ENCODE data around the gene MEF2B.
A peak's percentile ranks its signal among the peaks of the same experiment; 100 is the strongest.
"Not testable (repeated sequence)": the region's sequence is repeated elsewhere in the genome, so short reads cannot be mapped to it uniquely, and the experiment has no call there.

Gene MEF2B

DNA sequence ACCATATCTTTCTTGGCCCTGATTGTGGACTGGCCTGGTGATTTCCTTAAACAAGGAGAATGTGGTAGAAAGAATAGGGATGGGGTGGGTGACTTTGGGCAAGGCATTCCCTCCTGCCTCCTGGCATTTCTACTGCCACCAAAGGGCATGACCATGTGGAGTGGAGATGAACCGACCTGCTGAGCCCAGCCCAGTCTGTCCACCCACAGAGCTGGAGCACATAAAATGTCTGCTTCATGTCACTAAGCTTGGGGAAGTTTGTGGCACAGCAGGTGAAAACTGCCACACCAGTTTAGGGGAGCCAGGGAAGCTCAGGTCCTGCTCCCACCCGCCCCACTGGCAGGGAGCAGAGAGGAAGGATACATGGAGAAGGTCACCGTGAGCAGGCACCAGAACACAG, 38.1 kb downstream of the MEF2B start:
- no peak overlapping the region for H3K4me3 ChIP-seq (ENCODE audit: low read depth, low read length)

DNA sequence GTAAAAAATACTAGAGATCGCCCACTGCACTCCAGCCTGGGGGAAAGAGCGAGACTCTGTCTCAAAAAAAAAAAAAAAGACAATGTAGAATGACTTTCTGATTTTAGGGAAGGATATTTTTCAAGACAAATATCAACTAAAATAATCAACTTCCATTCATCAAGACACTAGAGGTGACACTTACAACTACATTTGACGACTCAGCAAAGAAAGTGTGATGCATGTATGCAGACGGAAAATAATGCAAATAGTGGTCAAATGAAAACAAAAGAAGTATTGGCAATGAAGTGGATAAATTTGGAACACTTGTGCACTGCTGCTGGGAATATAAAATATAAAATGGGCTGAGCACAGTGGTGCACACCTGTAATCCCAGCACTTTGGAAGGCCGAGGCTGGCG, 44.0 kb downstream of the MEF2B start:
- no peak overlapping the region for H3K4me3 ChIP-seq (ENCODE audit: low read depth, low read length)

DNA sequence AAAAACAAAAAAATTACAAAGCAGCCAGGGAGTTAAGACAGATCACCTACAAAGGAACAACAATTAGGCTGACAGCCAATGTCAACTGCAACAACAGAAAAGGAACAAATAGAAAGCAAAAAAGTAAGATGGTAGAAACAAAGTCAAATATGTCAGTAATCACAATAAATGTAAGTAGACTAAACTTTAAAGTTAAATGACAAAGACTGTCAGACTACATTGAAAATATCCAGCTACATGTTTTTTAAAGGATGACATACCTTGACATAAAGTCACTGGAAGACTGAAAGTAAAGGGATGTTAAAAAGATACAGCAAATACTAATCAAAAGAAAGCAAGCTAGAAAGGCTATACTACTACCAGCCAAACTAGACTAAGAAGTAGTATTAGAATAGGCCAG, 46.7 kb downstream of the MEF2B start:
- H3K4me3 ChIP-seq (ENCODE audit: low read depth, low read length), result no peak overlapping the region

DNA sequence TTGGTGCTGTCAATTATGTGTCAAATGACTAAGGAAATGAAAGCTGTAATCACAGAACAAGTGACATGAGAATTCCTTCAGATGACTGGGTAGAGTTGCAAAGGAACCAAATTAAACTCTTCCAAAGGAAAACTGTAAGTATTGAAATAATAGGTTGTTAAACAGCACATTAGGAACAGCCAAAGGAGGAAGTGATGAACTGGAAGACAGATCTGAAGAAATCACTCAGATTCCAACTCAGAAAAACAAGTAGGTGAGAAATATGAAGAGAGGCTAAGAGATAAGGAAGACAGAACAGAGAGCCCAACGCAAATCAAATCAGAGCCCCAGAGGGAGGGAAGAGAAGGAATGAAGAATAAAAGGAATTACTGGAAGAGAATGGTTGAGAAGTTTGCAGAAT, 47.2 kb downstream of the MEF2B start:
- no peak overlapping the region for H3K4me3 ChIP-seq (ENCODE audit: low read depth, low read length)

DNA sequence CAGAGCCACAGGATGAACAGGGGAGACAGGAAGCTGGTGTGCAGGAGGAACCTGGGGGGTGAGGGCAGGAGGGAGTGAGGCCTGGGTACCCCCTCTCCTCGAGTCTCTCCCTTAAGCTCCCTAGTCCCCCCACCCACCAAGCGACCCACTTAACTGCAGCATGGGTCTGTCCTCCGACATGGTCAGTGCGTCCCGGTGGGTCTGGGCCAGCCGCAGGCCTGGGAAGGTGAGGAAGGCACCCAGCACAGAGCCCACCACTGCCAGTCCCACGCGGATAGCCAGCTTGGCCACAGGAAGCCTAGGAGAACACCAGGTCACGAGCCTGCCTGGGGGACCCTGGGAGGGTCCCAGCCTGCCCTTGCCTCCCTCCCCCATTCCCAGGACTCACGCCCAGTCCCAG, 48.7 kb downstream of the MEF2B start:
- H3K4me3 ChIP-seq (ENCODE audit: low read depth, low read length), result no peak overlapping the region

DNA sequence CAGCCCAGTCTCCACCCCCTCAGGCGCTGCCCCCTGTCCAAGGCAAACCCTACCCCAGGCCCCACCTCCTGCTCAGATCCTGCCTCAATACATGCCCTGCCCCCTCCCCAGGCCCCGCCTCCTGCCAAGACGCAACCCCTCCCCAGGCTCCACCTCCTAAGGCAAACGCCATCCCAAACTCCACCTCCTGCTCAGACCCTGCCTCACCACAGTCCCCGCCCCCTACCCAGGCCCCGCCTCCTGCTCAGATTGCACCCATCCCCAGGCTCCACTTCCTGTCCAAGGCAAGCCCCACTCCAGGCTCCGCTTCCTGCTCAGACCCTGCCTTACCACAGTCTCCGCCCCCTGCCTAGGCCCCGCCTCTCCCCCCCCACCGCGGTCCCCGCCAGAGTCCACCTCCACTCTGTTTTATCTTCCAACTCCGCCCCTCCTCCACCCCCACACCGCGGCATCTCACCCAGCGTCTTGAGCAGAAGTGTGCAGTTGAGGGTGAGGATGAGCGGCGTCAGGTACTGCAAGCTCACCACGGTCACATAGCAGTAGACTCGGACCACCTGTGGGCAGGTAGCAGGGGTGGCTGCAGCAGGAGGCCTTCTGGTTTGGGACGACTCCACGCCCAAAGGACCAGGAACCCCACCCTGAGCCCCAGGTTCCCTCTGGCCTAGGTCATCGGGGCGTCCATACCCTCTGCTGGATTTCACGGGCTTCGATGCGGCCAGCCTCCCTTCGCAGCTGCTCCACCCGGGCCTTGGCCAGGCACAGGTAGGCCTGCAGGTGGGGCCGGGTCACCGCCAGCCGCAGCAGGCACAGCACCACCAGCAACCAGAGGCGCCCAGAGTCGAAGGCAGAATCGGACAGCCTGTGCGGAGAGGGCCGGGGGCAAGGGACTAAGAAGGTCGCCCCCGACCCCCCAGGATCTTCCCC, 49.5 kb downstream of the MEF2B start:
- peak overlapping the region; percentile 33 for H3K4me3 ChIP-seq (ENCODE audit: low read depth, low read length)

DNA sequence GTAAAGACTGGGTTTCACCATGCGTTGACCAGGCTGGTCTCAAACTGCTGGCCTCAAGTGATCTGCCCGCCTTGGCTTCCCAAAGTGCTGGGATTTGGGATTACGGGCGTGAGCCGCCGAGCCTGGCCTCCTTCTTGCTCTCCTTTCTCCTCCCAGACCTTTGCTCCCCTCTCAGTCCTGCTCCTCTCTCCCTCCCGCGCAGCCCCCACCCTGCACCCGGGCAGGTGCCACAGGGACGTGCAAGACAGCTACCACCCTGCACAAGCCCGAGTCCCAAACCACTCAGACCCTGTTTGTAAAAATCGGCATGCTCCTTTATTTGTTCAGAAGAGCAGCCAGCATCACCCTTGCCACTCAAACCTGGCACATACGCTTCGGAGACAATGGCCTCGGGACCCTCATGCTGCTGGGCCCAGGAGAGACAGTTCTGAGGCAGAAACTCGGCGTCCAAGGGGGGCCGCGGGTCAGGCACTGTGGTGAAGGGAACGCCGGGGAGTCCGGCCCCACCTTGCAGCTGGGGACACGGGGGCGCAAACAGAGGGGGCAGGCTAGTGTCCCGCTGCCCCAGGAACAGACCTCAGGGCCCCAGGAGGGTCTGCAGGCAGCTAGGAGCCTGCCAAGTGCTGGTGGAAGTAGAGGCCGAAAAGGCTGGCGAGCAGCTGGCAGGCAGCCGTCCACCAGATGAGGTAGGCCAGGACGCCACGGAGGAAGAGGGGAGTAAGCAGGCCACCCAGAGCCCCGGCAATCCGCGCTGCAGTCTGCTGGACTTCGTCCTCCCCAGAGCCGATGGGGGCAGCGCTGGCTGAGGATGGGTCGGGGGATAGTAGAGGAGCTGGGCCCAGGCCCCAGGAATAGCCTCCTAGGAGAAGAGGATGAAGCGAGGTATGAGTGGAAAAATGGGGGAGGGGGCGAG, 50.5 kb downstream of the MEF2B start:
- no peak overlapping the region for H3K4me3 ChIP-seq (ENCODE audit: low read depth, low read length)

DNA sequence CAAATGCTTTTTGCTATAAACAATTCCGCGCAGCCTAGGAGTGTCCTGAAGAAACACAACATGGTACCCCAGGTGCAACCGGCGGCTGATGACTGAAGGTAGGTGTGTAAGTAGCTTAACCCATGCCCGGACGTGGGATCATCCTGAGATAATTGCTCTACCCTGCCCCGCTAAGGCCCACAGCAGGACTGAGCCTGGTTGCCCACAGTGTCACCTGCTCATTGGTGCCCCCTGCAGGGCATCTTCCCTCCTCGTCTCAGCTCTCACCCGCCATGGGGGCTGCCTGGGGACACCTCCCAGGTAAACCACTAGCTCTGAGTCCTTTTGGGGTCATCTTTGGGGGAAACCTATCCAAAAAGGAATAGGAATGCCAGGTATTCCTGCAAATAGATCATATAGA, 54.1 kb downstream of the MEF2B start:
- no peak overlapping the region for H3K4me3 ChIP-seq (ENCODE audit: low read depth, low read length)

DNA sequence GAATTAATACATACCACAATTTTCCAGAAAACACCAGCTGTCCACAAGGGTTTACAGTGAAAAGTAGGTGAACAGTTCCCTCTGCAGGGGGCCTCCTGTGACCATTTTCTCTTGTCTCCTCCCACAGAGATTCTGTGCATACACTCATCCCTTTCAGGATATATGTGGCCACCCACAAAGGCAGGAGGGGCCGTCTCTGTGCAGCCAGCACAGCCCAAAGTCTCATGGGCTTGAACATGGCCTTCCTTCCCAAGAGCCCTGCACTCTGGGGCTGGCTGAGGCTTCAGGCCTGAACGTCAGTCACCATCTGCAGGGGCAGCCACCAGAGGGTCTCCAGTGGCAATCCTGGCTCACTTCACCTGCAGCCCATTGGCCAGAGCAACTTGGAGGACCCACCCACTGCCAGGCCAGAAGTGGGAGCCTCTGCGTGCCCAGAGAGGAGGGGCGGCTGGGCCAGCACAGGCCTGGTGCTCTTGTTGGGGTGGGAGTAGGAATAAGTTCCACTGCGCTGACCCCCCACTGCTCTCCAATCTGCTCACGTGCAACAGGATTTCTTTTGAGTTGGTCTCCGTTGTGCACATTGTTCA, 56.9 kb downstream of the MEF2B start:
- H3K4me3 ChIP-seq (ENCODE audit: low read depth, low read length), result no peak overlapping the region

DNA sequence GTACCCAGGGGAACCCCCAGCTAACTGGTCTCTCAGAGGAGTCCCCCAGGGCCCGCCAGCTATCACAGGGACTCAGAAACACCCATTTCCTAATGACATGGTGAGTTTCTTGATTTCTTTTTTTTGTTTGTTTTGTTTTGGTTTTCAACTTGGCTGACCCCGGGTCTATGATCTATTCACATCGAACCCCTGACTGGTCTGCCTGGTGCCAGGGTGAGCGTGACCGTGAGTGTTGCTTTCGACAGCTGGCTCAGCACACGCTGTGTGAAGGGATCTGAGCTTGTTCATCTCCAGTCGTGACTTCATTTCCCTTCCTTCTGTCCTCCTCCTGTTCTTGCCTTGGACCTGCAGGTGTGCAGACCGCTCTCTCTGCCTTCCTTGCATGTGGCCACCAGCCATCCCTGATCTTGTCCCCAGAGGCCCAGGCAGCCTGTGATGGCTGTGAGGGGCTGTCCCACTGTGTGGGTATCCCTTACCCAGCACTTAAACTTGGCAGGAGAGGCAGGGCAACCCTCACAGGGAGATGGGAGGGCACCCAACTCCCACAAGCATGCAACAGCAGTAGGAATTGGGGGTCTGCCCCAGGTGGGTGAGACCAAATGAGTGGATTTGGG, 58.0 kb downstream of the MEF2B start:
- no peak overlapping the region for H3K4me3 ChIP-seq (ENCODE audit: low read depth, low read length)

DNA sequence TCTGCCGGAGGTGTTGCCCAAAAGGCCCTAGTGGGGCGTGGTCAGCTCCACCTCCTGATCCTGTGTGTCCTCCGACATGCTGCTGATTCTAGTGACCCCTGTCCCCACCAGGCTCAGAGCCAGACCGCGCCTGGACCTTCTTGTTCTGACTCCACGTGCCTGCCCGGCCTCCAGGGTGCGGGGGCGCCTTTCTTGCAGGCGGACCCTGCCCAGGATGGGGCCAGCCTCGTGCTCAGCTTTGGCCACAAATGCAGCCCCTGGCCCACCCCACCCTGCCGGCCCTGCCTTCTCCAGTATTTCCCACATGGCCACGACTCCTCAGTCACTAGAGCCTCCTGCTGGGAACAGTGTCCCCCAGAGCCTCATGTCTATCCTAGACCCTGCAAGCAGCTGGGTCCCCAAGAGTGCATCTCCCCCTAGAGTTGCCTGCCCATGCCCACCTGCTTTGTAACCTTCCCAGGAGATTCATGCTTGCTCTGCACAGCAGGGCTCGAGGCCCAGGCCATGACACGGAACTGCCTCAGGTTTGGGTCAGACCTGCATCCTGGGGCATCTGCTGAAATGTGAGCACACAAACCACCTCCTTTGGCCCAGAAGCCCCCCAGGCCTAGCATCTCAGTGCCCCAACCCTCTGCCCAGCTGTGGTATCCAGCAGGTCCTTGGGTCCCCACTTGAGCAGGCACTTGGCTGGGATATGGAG, 58.8 kb downstream of the MEF2B start:
- H3K4me3 ChIP-seq (ENCODE audit: low read depth, low read length), result no peak overlapping the region

DNA sequence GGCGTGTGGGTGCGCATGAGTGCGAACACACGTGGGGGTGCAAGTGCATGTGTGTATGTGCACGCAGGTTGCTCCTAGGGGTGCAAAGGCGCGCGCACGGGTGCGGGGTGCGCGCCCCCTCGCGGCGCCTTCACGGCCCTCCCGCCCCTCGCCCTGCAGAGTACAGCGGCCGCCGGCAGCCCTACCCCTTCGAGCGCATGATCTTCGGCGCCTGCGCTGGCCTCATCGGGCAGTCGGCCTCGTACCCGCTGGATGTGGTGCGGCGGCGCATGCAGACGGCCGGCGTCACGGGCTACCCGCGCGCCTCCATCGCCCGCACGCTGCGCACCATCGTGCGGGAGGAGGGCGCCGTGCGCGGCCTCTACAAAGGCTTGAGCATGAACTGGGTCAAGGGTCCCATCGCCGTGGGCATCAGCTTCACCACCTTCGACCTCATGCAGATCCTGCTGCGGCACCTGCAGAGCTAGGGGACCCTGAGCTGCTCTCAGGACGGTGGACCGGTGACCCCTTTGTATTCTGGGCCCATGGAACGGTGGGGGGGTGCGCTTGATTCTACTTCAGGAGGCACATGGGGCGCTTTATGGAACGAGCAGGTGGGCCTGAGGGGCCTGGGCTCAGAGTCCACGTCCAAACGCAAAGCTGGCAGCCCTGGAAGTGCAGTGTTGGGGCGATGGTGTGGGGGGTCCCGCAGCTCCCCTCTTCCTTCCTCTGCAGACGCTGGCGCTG, 59.5 kb downstream of the MEF2B start:
- H3K4me3 ChIP-seq (ENCODE audit: low read depth, low read length), result no peak overlapping the region

DNA sequence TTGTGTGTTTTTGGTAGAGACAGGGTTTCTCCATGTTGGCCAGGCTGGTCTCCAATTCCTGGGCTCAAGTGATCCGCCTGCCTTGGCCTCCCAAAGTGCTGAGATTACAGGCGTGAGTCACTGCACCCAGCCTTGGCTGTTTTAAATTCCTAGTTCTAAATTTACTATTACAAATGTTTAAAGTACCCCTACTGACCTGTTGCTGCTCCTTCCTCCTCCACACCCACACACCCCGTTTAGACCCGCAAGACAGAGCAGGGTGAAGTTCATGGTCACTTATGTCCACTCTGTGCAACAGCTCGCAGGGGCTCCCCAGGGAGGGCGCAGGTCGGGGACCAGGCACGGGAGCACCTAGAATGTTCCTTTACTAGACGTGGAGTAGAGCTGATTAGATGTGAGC, 60.5 kb downstream of the MEF2B start:
- H3K4me3 ChIP-seq (ENCODE audit: low read depth, low read length), result no peak overlapping the region

DNA sequence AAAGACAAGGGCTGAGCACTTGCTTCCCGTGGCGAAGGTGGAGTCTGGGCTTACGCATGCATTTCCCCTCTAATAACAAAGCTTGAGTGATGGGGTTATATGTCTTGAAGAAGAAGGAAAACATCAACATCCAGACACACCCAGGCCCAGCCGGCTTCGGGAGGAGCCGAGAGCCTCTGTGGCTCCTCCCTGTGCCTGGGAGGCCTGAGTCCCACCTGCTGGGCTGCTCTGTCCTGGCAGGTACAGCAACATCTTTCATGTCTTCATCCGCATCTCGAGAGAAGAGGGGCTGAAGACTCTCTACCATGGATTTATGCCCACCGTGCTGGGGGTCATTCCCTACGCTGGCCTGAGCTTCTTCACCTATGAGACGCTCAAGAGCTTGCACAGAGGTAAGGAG, 62.4 kb downstream of the MEF2B start:
- H3K4me3 ChIP-seq (ENCODE audit: low read depth, low read length), result no peak overlapping the region

DNA sequence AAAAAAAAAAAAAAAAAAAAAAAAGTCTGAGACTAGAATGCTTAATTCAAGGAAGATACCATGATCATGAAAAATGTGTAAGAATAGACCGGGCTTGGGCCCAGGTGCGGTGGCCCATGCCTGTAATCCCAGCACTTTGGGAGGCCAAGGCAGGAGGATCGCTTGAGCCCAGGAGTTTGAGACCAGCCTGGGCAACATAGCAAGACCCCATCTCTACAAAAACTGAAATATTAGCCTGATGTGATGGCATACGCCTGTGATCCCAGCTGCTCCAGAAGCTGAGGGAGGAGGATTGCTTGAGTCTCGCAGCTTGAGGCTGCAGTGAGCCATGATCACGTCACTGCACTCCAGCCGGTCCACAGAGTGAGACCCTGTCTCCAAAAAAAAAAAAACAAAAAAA, 63.1 kb downstream of the MEF2B start:
- not testable (repeated sequence) for H3K4me3 ChIP-seq (ENCODE audit: low read depth, low read length)

DNA sequence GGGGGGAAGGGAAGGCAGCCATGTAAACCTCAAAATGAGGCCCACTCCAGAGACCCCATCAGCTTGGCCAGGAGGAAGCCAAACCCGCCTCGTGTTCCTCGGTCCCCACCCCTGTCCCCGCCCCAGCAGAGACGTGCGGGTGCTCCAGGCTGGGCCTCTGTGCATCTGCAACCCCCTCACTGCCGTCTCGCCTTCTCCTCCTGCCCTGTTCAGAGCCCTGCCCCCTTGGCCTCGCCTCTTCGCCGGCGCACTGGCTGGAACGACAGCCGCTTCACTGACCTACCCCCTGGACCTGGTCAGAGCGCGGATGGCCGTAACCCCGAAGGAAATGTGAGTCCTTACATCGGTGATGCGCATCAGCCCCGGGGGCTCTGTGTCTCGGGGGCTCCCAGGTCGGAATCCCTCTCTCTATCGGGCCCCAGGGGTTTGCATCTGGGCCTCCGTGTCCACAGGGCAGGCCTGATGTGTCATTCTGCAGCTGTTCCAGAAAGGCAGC, 64.0 kb downstream of the MEF2B start:
- H3K4me3 ChIP-seq (ENCODE audit: low read depth, low read length), result no peak overlapping the region

DNA sequence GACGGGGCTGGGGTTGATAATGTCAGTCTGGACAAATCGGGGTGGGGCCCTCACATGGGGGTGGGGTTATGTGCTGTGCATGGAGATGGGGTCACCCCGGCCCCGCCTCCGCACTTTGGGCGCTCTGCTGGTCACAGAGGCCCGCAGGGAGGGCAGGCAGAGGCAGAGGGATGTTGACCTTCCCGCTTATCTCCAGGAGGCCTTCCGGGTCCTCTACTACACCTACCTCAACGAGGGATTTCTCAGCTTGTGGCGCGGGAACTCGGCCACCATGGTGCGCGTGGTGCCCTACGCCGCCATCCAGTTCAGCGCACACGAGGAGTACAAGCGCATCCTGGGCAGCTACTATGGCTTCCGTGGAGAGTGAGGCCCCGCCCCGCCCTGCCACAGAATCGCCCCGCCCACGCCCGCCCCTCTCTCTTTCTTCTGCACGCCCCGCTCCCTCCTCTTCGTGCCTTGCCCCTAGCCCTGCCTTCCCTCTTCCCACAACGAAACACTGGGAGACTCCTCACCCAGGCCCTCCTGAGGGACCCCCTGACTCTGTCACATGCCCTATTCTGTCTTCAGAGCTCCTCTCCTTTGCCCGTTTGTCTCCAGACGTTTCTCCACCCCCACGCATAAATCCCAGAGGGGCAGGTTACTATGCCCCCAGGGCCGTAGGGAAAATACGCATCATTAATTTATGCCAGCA, 64.6 kb downstream of the MEF2B start:
- H3K4me3 ChIP-seq (ENCODE audit: low read depth, low read length), result peak overlapping the region; percentile 60

DNA sequence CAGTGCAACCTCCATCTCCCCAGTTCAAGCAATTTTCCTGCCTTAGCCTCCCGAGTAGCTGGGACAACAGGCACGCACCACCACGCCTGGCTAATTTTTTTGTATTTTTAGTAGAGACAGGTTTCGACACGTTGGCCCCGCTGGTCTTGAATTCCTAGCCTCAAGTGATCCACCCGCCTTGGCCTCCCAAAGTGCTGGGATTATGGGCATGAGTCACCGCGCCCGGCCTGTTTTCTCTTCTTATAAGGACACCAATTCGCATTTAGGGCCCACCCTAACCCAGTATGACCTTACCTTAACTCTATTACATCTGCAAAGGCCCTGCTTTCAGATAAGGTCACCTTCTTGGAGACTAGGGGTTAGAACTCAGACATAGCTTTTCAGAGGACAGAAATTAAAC, 66.9 kb downstream of the MEF2B start:
- H3K4me3 ChIP-seq (ENCODE audit: low read depth, low read length), result no peak overlapping the region

DNA sequence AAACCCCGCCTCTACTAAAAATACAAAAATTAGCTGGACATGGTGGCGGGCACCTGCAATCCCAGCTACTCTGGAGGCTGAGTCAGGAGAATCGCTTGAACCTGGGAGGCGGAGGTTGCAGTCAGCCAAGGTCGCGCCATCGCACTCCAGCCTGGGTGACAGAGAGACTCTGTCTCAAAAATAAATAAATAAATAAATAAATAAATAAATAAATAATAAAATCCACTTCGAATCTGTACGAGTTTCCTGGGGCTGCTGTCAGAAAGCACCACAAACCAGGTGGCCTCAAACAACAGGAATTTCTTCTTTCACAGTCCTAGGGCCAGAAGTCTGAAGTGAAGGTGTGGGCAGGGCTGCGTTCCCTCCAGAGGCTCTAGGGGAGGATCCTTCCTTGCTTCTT, 67.5 kb downstream of the MEF2B start:
- H3K4me3 ChIP-seq (ENCODE audit: low read depth, low read length), result not testable (repeated sequence)
